HG03457 (cell line): ENCODE data around the gene TNIK.
A peak's percentile ranks its signal among the peaks of the same experiment; 100 is the strongest.

Experiments used
- ATAC-seq: cut with Tn5 transposase; IDR thresholded peaks from one replicate; pipeline ENCODE4 v1.9.1; 2021; ENCODE audit warnings: moderate number of reproducible peaks; ENCODE audit not compliant: unreplicated experiment

TNIK gene

DNA sequence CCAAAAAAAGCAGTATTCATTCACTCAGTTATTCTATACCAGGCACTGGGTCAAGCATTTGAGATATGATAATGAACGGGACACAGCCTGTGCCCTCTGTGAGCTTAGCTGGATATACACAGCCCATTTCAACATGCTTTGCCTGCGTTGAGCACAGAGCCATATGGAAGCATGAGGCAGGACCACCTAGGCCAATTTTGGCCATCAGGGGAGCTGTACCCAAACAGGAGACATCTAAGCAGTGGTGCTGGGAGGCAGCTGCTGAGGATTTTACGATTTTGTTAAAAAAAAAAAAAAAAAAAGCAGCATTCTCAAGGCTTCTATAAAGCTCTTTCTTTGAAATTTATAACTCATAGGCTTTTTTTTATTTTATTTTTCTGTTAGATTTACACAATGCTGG is 346.5 kb downstream of the TNIK start:
- no peak for ATAC-seq

DNA sequence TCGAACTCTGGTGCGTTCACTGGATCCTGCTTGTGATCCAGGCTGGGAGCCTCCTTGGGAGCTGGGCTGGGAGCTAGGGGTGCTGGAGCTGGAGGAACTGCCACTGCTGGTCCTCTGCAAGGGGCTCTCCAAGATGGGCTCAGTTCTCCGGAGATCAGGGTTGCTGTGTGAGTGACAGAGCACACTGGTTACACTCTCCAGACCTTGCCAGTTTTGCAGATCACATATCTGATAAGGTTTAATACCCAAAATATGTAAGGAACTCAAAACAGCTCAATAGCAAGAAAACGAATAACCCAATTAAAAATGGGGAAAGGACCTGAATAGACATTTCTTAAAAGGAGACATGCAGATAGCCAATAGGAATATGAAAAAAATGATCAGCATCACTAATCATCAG is 349.5 kb downstream of the TNIK start:
- no peak for ATAC-seq

GRCh38 chr3:171108066-171108465 is 352.1 kb downstream of the TNIK start:
- ATAC-seq, result no peak

- ATAC-seq, result no peak
Measured at GRCh38 chr3:171103185-171103584, 357.0 kb downstream of the TNIK start.

GRCh38 chr3:171101982-171102641 is 358.1 kb downstream of the TNIK start:
- no peak for ATAC-seq

DNA sequence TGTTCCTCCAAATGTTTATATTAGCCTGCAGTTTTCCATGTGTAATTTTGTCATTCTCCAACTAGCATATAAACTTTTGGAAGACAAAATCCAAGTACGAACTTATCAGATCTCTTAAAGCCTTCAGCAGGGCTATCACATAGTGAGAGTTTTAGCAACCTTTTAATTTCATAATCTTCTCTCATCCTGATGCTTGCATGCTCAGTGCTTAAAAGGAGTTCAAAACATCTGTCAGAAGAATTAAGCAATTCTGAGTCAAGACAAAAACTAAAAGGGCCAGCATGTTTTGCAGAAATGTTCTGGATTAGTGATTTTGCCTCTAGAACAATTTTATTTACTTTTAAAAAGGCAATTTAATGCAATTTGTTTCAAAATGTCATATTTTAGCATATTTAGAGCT is 360.3 kb downstream of the TNIK start:
- no peak for ATAC-seq

GRCh38 chr3:171095063-171095462 is 365.1 kb downstream of the TNIK start:
- peak; percentile 98 for ATAC-seq

GRCh38 chr3:171094411-171094810 is 365.8 kb downstream of the TNIK start:
- no peak for ATAC-seq

DNA sequence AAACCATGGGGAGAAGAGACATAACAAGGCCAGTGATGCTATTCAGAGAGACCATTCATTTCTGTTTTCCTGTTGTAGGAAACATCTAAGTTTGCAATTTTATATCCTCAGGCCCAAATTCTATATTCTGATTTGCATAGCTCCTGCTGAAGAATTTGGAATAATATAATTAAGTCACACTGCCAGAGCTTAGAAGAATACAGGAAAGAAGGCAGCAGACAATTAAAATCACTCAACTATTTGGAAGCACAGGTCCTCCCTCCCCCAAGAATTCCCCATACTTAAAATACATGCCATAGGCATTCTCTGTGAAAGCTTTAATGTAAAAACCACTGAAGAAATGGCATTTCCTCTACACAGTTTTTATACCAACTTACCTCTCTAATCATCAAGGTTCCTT is 366.7 kb downstream of the TNIK start:
- no peak for ATAC-seq

GRCh38 chr3:171092467-171092911 is 367.7 kb downstream of the TNIK start:
- ATAC-seq, result no peak

- ATAC-seq, result no peak
Measured at GRCh38 chr3:171090321-171090720, 369.9 kb downstream of the TNIK start.

- no peak for ATAC-seq
Measured at GRCh38 chr3:171088964-171089754, 371.0 kb downstream of the TNIK start.

- ATAC-seq, result no peak
Measured at GRCh38 chr3:171088496-171088895, 371.7 kb downstream of the TNIK start.

DNA sequence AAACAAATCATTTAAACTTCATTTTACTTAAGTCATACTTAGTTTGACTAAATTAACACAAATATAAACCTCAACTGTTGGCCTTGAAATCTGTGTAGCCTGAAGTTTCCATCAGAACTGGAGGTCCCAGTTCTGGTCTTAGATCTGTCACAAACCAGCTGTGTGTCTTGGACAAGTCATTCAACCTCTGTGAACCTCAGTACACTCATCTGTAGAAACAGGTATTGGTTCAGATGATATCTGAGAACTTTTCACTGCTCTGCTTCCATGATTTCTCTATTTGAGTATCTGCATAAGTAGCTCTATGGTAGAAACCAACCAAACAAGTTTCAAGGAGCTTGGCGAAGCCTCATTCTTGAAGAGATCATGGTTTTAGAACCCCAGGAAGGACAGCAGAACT is 373.3 kb downstream of the TNIK start:
- no peak for ATAC-seq

- ATAC-seq, result no peak
Measured at GRCh38 chr3:171077261-171077660, 382.9 kb downstream of the TNIK start.

DNA sequence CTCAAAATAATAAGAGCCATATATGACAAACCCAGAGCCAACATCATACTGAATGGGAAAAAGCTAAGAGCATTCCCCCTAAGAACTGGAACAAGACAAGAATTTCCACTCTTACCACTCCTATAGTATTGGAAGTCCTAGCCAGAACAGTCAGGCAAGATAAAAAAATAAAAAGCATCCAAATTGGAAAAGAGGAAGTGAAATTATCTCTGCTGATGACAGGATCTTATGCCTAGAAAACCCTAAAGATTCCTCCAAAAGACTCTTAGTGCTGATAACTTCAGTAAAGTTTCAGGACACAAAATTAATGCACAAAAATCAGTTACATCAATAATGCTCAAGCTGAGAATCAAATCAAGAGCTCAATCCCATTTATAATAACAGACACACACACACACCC is 387.8 kb downstream of the TNIK start:
- ATAC-seq, result no peak

DNA sequence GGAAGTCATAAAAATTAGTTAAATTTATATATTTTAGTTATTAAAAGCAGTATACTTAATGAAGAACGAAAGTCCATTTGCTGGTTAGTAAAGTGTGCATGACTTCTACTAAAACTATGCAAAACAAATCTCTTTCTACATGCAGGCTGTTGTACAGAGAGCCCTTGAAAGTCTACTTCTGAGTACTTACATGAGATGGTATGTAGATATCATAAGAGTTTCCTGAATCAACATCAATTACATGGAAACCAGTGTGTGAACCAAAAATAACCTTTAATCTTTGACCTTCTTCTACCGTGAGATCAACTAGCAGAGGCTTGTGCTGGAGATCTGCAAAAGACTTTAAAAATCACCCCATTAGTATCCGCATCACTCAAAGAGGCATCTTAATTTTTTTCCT is 391.5 kb downstream of the TNIK start:
- ATAC-seq, result no peak

DNA sequence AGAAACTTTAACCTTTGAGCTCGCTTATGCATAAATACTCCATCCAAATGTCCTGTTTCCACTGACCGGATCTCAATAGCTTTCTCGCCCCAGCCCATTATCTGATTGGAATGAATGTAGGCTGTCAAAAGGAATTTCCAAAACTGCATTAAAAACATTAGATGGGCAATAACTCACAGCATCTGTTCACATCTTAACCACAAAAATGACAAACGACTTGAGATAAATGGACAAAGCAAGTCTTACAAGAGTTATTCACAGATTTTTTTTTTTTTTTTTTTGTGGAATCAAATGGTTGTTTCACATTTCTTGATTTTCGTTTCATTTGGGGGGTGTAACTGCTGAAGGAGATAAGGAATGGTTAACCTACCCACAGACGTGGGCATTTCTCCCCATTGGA is 394.0 kb downstream of the TNIK start:
- ATAC-seq, result no peak

GRCh38 chr3:171065732-171066131 is 394.5 kb downstream of the TNIK start:
- ATAC-seq, result no peak

- no peak for ATAC-seq
Measured at GRCh38 chr3:171064461-171064860, 395.7 kb downstream of the TNIK start.

GRCh38 chr3:171061749-171062148 is 398.5 kb downstream of the TNIK start:
- no peak for ATAC-seq

DNA sequence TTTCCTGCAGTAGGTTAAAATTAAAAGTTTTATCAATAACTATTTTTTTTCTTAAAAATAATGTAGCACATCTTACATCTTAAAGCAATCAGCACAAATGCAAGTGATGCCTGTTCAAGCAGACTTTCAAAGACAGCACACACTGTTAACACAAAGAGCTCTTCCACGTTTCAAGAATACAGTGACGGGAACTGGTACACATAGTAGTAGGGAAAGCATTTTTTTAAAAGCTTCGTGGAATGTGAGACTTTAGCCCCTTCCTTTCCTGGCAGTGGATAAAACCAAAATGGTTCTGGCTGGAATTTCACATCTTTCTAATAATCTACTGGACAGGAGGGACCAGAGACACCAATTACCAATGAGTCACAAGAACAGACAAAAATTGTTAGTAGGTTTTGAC is 400.2 kb downstream of the TNIK start:
- ATAC-seq, result no peak
